Measurements from ENCODE around the gene RAB44.

DNA sequence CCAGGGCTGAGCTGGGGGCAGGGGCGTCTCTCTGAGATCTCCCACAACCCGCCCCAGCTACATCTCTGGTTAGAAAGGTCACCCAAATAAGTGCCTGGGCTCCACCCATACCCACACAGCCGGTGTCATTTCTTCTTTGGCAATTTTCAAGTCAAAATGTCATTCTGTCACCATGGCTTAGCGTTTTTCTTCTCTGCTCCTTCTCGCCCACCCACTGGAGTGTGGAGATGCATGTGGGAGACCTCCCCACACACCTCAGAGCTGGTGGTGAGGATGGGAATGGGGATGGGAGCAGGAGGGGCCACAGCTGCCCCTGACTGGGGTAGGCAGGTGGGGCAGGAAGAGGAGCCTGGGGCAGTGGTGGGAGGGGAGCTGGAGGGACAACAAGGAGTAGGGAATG lies 78.5 kb downstream of the RAB44 start:
- no peak for TF ChIP-seq CTCF (IDR thresholded peaks at IDR 0.05)
- no peak for TF ChIP-seq POLR2A (IDR thresholded peaks at IDR 0.05)

Data from adrenal gland (tissue), 5 donors.